ENCODE measurements around the gene HSPA2. TPM values are rescaled to one million over a fixed set of nuclear protein-coding genes. Genes with fewer than 3 reads are reported as not detected.

HSPA2 gene
- polyA plus RNA-seq, 1 donor from 2014 or later = 0.25 TPM

GRCh38 chr14:64550621-64551333 lies 10.2 kb downstream of the HSPA2 start:
- H3K9me3 ChIP-seq (ENCODE audit: low read length) = no peaks in the 10 kb centered on the region
- no peaks in the 10 kb centered on the region for H3F3A ChIP-seq (ENCODE audit: insufficient read depth, low read length, poor library complexity, severe bottlenecking)
- no peaks in the 10 kb centered on the region for H3K9me2 ChIP-seq (ENCODE audit: insufficient read depth, low read length)
- no peaks in the 10 kb centered on the region for H3K79me2 ChIP-seq (replicated peaks; ENCODE audit: insufficient read depth, low read length)
- no peaks in the 10 kb centered on the region for H4K20me1 ChIP-seq (ENCODE audit: insufficient read depth)
- H3K27me3 ChIP-seq (ENCODE audit: insufficient read depth, low read depth, low read length) = peaks cover 36% of the 10 kb centered on the region
- no peak overlapping the region for H2AFZ ChIP-seq (ENCODE audit: low read depth, low read length)
- H3K4me2 ChIP-seq (ENCODE audit: low read length) = no peak overlapping the region
- no peak overlapping the region for H3K9ac ChIP-seq (ENCODE audit: low read length)
- no peak for TF ChIP-seq MXI1 (conservative IDR thresholded peaks at IDR 0.05; ENCODE audit: poor library complexity, severe bottlenecking)
- no peak for TF ChIP-seq RAD21 (conservative IDR thresholded peaks at IDR 0.05)
- TF ChIP-seq TAF1 (IDR thresholded peaks at IDR 0.05; ENCODE audit: low read depth) = no peak
- H3K36me3 ChIP-seq (ENCODE audit: insufficient read depth, low read length) = no peaks in the 10 kb centered on the region
- H3K27ac ChIP-seq (ENCODE audit: low read length) = no peak overlapping the region
- no peak overlapping the region for H3K4me3 ChIP-seq (ENCODE audit: low read length)

GRCh38 chr14:64554556-64554955 lies 14.0 kb downstream of the HSPA2 start:
- Histone ChIP-seq H3K9ac (ENCODE audit: low read length) (no peak overlapping the region), H3K4me2 (ENCODE audit: low read length) (no peak overlapping the region), H3K4me3 (ENCODE audit: low read length) (no peak overlapping the region), H3K27ac (ENCODE audit: low read length) (no peak overlapping the region), H3K9me3 (ENCODE audit: low read length) (no peaks in the 10 kb centered on the region), H3F3A (ENCODE audit: insufficient read depth, low read length, poor library complexity, severe bottlenecking) (no peaks in the 10 kb centered on the region), H3K9me2 (ENCODE audit: insufficient read depth, low read length) (no peaks in the 10 kb centered on the region), H3K79me2 (replicated peaks; ENCODE audit: insufficient read depth, low read length) (no peaks in the 10 kb centered on the region), H2AFZ (ENCODE audit: low read depth, low read length) (no peak overlapping the region), H4K20me1 (ENCODE audit: insufficient read depth) (no peaks in the 10 kb centered on the region), H3K36me3 (ENCODE audit: insufficient read depth, low read length) (no peaks in the 10 kb centered on the region), H3K27me3 (ENCODE audit: insufficient read depth, low read depth, low read length) (peaks cover 23% of the 10 kb centered on the region)
- TF ChIP-seq CTCF (IDR thresholded peaks at IDR 0.05; ENCODE audit: poor library complexity, severe bottlenecking) (no peak), REST (IDR thresholded peaks at IDR 0.05; ENCODE audit: borderline replicate concordance) (no peak), MXI1 (conservative IDR thresholded peaks at IDR 0.05; ENCODE audit: poor library complexity, severe bottlenecking) (no peak), EP300 (conservative IDR thresholded peaks at IDR 0.05; ENCODE audit: poor library complexity, severe bottlenecking) (no peak), EZH2 (IDR thresholded peaks at IDR 0.05; ENCODE audit: borderline replicate concordance, insufficient read depth, low read length, poor library complexity, severe bottlenecking) (no peak), TAF1 (IDR thresholded peaks at IDR 0.05; ENCODE audit: low read depth) (no peak), POLR2AphosphoS5 (IDR thresholded peaks at IDR 0.05) (no peak), SMC3 (conservative IDR thresholded peaks at IDR 0.05; ENCODE audit: poor library complexity) (no peak), RAD21 (conservative IDR thresholded peaks at IDR 0.05) (no peak)
